Osteocyte (in vitro differentiated cells): ENCODE results near the gene RANBP1. TPM values are rescaled to one million over a fixed set of nuclear protein-coding genes. Genes with fewer than 3 reads are reported as not detected.
A peak's percentile ranks its signal among the peaks of the same experiment; 100 is the strongest.

Source experiments
- DNase-seq: peaks from one replicate; pipeline ENCODE4 v3.0.0; 2021; ENCODE audit warnings: mixed read lengths; ENCODE audit not compliant: unreplicated experiment; ENCODE audit errors: extremely low spot score
- H3K27ac Mint-ChIP-seq: one replicate; pipeline ENCODE4 v1.8.0; 2021; ENCODE audit warnings: mild to moderate bottlenecking, mixed read lengths; ENCODE audit not compliant: unreplicated experiment
- H3K27me3 Mint-ChIP-seq: one replicate; pipeline ENCODE4 v1.8.0; 2021; ENCODE audit warnings: mixed read lengths; ENCODE audit not compliant: unreplicated experiment
- H3K36me3 Mint-ChIP-seq: one replicate; pipeline ENCODE4 v1.8.0; 2021; ENCODE audit warnings: mixed read lengths; ENCODE audit not compliant: unreplicated experiment
- H3K4me1 Mint-ChIP-seq: one replicate; pipeline ENCODE4 v1.8.0; 2021; ENCODE audit warnings: mixed read lengths; ENCODE audit not compliant: unreplicated experiment
- H3K4me3 Mint-ChIP-seq: one replicate; pipeline ENCODE4 v1.8.0; 2021; ENCODE audit warnings: mild to moderate bottlenecking, moderate library complexity, mixed read lengths; ENCODE audit not compliant: unreplicated experiment
- H3K9me3 Mint-ChIP-seq: one replicate; pipeline ENCODE4 v1.8.0; 2021; ENCODE audit warnings: mixed read lengths; ENCODE audit not compliant: unreplicated experiment
- CTCF ChIP-seq: fragments of 200-600 bp; sonication (generic); IDR thresholded peaks from 2 replicates; pipeline ENCODE4 v1.5.0; 2021; ENCODE audit warnings: antibody characterized with exemption, mild to moderate bottlenecking, moderate library complexity
- total RNA-seq: library from RNA; stranded (reverse); gene quantifications from 2 replicates; pipeline ENCODE4 v1.2.1, GENCODE V29; 2021

Gene RANBP1
- total RNA-seq, 1 donor from 2014 or later: 104 TPM

DNA sequence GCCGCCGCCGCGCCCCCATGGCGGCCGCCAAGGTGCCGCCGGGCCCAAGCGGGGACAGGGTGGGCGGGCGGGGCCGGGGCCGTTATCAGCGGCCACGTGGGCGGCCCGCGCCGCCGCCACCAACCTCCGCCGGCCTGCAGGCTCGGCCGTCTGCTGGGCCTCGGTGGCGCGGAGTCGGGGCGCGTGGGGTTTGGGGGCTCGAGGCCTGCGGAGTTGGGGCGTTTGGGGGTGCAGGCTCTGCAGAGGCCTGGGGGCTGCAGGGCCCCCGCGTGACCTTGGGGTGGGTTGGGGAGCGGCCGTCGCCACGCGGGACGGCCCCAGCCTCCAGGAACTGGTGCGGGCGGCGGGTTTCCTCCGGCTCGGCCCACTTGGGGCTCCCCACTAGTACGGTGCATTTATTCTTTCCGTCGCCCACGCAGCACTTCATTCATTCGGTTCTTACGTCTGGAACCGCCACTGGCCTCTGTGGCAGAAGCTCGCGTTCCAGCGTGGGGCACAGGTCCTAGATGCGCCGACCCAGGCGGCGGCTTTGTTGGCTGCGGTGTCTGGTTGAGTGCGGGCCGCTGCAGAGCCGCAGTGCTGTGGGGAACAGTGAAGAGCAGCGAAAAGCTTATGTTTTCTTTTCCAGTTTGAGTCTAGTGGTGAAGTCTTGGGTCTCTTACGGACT is 1.9 kb downstream of the RANBP1 start:
- DNase-seq: no peak
- peak overlapping the region; percentile 75 for H3K27ac Mint-ChIP-seq
- H3K4me1 Mint-ChIP-seq: peaks cover 17% of the 10 kb centered on the region
- no peaks in the 10 kb centered on the region for H3K9me3 Mint-ChIP-seq
- no peak for TF ChIP-seq CTCF
- peak overlapping the region; percentile 84 for H3K4me3 Mint-ChIP-seq
- H3K36me3 Mint-ChIP-seq: peaks cover 18% of the 10 kb centered on the region
- H3K27me3 Mint-ChIP-seq: no peaks in the 10 kb centered on the region

GRCh38 chr22:20118300-20119020 is 2.6 kb downstream of the RANBP1 start:
- Mint-ChIP-seq H3K27ac (peak overlapping the region; percentile 75), H3K36me3 (peaks cover 18% of the 10 kb centered on the region)
- no peak for TF ChIP-seq CTCF

GRCh38 chr22:20121856-20122415 is 6.0 kb downstream of the RANBP1 start:
- Mint-ChIP-seq H3K4me3 (no peak overlapping the region), H3K36me3 (peaks cover 21% of the 10 kb centered on the region), H3K27ac (no peak overlapping the region)

More at GRCh38 chr22:20118300-20119020, 2.6 kb downstream of the RANBP1 start:
- DNase-seq: no peak
- Mint-ChIP-seq H3K27me3 (no peaks in the 10 kb centered on the region), H3K4me1 (peaks cover 17% of the 10 kb centered on the region), H3K4me3 (peak overlapping the region; percentile 84), H3K9me3 (no peaks in the 10 kb centered on the region)

DNA sequence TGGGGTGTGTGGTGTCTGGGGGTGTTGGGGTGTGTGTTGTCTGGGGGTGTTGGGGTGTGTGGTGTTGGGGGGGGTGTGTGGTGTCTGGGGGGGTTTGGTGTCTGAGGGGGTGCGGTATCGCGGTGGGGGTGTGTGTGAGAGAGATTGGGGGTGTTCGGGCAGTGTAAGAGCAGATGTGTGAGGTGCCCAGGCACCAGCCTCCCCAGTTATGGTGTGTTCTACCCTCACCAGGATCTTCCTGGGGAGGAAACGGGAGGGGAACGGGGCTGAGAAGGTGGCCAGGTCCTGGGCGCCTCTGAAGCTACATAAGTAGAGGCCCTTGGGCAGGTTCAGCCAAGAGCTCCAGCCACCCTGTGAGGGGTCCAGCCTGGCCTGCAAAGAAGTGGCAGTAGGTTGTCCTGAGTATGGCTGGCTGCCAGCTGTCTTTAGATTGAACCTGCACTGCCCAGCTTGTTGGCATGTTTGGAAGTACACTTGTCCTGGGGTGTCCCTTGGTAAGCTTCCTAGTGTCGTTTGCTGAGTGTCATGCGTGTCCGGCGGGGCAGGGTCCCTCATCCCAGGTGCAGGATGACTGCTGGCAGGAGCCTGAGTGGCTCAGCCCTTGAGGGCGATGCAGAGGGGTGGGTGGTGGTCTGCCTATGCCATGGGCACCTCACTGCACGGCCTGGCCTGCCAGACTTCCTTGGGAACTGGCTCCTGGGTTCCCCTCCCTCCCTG is 7.6 kb downstream of the RANBP1 start:
- H3K9me3 Mint-ChIP-seq: no peaks in the 10 kb centered on the region
- no peak for TF ChIP-seq CTCF
- H3K4me3 Mint-ChIP-seq: no peak overlapping the region
- H3K27ac Mint-ChIP-seq: no peak overlapping the region
- no peaks in the 10 kb centered on the region for H3K27me3 Mint-ChIP-seq
- DNase-seq: no peak
- H3K36me3 Mint-ChIP-seq: peaks cover 26% of the 10 kb centered on the region
- H3K4me1 Mint-ChIP-seq: peaks cover 7% of the 10 kb centered on the region

More at GRCh38 chr22:20121856-20122415, 6.0 kb downstream of the RANBP1 start:
- Mint-ChIP-seq H3K27me3 (no peaks in the 10 kb centered on the region), H3K4me1 (peaks cover 13% of the 10 kb centered on the region), H3K9me3 (no peaks in the 10 kb centered on the region)
- TF ChIP-seq CTCF: no peak
- DNase-seq: no peak
